GM10266 (cell line): ENCODE results near the gene GLIS1.

Experiments used
- DNase-seq: peaks from one replicate; pipeline ENCODE4 v3.0.0; 2012; ENCODE audit errors: extremely low spot score
- CTCF ChIP-seq: IDR thresholded peaks from 2 replicates; pipeline ENCODE4 v1.5.1; 2012; ENCODE audit warnings: mild to moderate bottlenecking, low read depth; ENCODE audit not compliant: control insufficient read depth, insufficient read depth; ENCODE audit errors: missing control alignments

The GLIS1 gene

GRCh38 chr1:53622531-53622930 is 116.4 kb downstream of the GLIS1 start:
- no peak for DNase-seq
- no peak for TF ChIP-seq CTCF

GRCh38 chr1:53621144-53621543 is 117.8 kb downstream of the GLIS1 start:
- no peak for DNase-seq
- TF ChIP-seq CTCF: no peak

- DNase-seq: no peak
- TF ChIP-seq CTCF: no peak
Measured at GRCh38 chr1:53620061-53620855, 118.7 kb downstream of the GLIS1 start.

GRCh38 chr1:53619367-53620060 is 119.5 kb downstream of the GLIS1 start:
- TF ChIP-seq CTCF: no peak
- DNase-seq: no peak

GRCh38 chr1:53618500-53619366 is 120.2 kb downstream of the GLIS1 start:
- no peak for TF ChIP-seq CTCF
- no peak for DNase-seq

GRCh38 chr1:53617851-53618499 is 121.0 kb downstream of the GLIS1 start:
- no peak for TF ChIP-seq CTCF
- DNase-seq: no peak
